Ascending aorta (tissue), 2 donors: Measurements from ENCODE around the gene KCNQ5. TPM values are rescaled to one million over a fixed set of nuclear protein-coding genes. Genes with fewer than 3 reads are reported as not detected.

Source experiments
- DNase-seq, 2 donors: peaks; one replicate each; pipeline ENCODE4 v3.0.0-alpha.2; 2019; ENCODE audit warnings: low spot score in 2 of 2
- H3K27ac ChIP-seq, 2 donors: fragments of 200-600 bp; sonication (generic); one replicate each; pipeline ENCODE4 v1.5.1; 2016 to 2017; ENCODE audit warnings: mild to moderate bottlenecking in 1 of 2
- H3K27me3 ChIP-seq: fragments of 200-600 bp; sonication (generic); one replicate; pipeline ENCODE4 v1.5.1; 2017
- H3K36me3 ChIP-seq, 2 donors: fragments of 200-600 bp; sonication (generic); one replicate each; pipeline ENCODE4 v1.5.1; 2016
- H3K4me1 ChIP-seq, 2 donors: fragments of 200-600 bp; sonication (generic); one replicate each; pipeline ENCODE4 v1.5.1; 2016 to 2017; ENCODE audit warnings: mild to moderate bottlenecking in 1 of 2
- H3K4me3 ChIP-seq, 2 donors: fragments of 200-600 bp; sonication (generic); one replicate each; pipeline ENCODE4 v1.5.1; 2016 to 2017; ENCODE audit warnings: mild to moderate bottlenecking in 1 of 2
- H3K9me3 ChIP-seq, 2 donors: fragments of 200-600 bp; sonication (generic); one replicate each; pipeline ENCODE4 v1.5.1; 2016
- intact Hi-C: fragments of 100-400 bp; cut with DNase I; formaldehyde crosslinking; loops from one replicate; pipeline ENCODE4 v1.15.1; 2023
- total RNA-seq: library from RNA; depleted of rRNA; stranded (reverse); fragments of >200 nt; gene quantifications from one replicate; pipeline ENCODE4 v1.1.0, GENCODE V29; 2016
- TF ChIP-seq, protein P1 (sequence below), 3 experiments: fragments of 200-600 bp in 2 of 3; fragments of 450-650 bp in 1 of 3; sonication (generic) in 2 of 3; IDR thresholded peaks; one replicate each; pipeline ENCODE4 v1.5.1; 2016 to 2019; ENCODE audit warnings: antibody characterized with exemption in 3 of 3, mild to moderate bottlenecking in 1 of 3, moderate library complexity in 1 of 3

KCNQ5 gene
- total RNA-seq, 1 donor from 2014 or later: 4.5 TPM

DNA sequence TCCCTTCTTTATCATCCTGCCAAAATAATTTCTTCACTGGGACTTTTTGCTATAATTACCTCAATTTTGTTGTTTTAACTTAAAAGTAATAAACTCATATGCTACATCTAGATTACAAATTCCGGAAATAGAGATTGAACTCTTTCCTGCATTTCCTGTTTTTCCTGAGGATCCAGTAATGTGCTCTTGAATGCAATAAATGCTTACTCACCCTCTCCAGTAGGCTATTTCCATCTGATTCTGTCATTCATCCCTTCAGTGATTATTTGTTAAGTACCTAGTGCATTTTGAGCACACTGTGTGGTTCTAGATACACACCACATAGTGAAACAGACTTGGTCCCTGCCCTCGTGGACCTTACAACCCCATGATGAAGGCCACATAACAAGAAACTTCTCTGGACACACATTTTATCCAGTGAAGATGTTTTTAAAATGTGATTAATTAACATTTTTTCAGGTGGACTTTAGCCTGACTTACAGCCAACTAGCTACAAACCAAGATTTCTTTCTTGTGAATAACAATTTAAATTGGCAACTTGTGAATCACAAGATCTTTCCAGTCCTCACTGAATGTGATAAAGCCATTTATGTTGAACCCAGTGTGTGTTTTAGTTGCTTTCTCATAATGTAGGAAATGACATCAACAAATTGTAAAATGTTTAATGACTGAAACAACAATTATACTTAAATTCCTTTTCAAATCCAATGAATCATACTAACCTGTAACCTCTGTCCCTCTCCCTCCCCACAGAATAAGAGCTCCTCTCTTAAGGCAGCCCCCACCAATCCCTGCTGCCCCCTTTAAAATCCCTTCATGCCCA is 331.2 kb downstream of the KCNQ5 start:
- H3K27ac ChIP-seq: peak overlapping the region; percentile 44 to 47
- TF ChIP-seq, protein P1, sequence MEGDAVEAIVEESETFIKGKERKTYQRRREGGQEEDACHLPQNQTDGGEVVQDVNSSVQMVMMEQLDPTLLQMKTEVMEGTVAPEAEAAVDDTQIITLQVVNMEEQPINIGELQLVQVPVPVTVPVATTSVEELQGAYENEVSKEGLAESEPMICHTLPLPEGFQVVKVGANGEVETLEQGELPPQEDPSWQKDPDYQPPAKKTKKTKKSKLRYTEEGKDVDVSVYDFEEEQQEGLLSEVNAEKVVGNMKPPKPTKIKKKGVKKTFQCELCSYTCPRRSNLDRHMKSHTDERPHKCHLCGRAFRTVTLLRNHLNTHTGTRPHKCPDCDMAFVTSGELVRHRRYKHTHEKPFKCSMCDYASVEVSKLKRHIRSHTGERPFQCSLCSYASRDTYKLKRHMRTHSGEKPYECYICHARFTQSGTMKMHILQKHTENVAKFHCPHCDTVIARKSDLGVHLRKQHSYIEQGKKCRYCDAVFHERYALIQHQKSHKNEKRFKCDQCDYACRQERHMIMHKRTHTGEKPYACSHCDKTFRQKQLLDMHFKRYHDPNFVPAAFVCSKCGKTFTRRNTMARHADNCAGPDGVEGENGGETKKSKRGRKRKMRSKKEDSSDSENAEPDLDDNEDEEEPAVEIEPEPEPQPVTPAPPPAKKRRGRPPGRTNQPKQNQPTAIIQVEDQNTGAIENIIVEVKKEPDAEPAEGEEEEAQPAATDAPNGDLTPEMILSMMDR (IDR thresholded peaks at IDR 0.05): no peak
- no peaks in the 10 kb centered on the region for H3K36me3 ChIP-seq
- intact Hi-C loops: loop anchor here (5.0 kb wide), 1 partner anchor 331 kb away; the partner anchor contains the start of gene KCNQ5
- H3K9me3 ChIP-seq: no peaks in the 10 kb centered on the region
- no peaks in the 10 kb centered on the region for H3K27me3 ChIP-seq
- no peak for DNase-seq
- no peak overlapping the region for H3K4me3 ChIP-seq
- peaks cover 0 to 45% of the 10 kb centered on the region in 2 donors for H3K4me1 ChIP-seq

GRCh38 chr6:72953971-72954381 is 332.1 kb downstream of the KCNQ5 start:
- Histone ChIP-seq H3K9me3 (no peaks in the 10 kb centered on the region), H3K36me3 (no peaks in the 10 kb centered on the region), H3K27ac (peak overlapping the region in 1 of 2 donors; percentile 47), H3K4me3 (no peak overlapping the region), H3K4me1 (peaks cover 0 to 41% of the 10 kb centered on the region in 2 donors), H3K27me3 (no peaks in the 10 kb centered on the region)
- TF ChIP-seq, protein P1 (IDR thresholded peaks at IDR 0.05): no peak
- intact Hi-C loops: loop anchor here (5.0 kb wide), 1 partner anchor 332 kb away; the partner anchor contains the start of gene KCNQ5
- no peak for DNase-seq

- no peaks in the 10 kb centered on the region for H3K9me3 ChIP-seq
These were observed 332.9 kb downstream of the KCNQ5 start for GRCh38 chr6:72954716-72955115.

GRCh38 chr6:72955666-72956065 is 333.8 kb downstream of the KCNQ5 start:
- Histone ChIP-seq H3K4me3 (no peak overlapping the region), H3K27me3 (no peaks in the 10 kb centered on the region), H3K9me3 (no peaks in the 10 kb centered on the region), H3K4me1 (peaks cover 0 to 30% of the 10 kb centered on the region in 2 donors), H3K36me3 (no peaks in the 10 kb centered on the region), H3K27ac (peak overlapping the region in 1 of 2 donors; percentile 4)
- intact Hi-C loops: no loop called here
- DNase-seq: no peak
- TF ChIP-seq, protein P1 (IDR thresholded peaks at IDR 0.05): no peak

More at GRCh38 chr6:72954716-72955115, 332.9 kb downstream of the KCNQ5 start:
- Histone ChIP-seq H3K27ac (peak overlapping the region in 1 of 2 donors; percentile 34), H3K4me1 (peaks cover 0 to 34% of the 10 kb centered on the region in 2 donors), H3K27me3 (no peaks in the 10 kb centered on the region), H3K4me3 (no peak overlapping the region), H3K36me3 (no peaks in the 10 kb centered on the region)
- intact Hi-C loops: loop anchor here (5.0 kb wide), 1 partner anchor 332 kb away; the partner anchor contains the start of gene KCNQ5
- TF ChIP-seq, protein P1 (IDR thresholded peaks at IDR 0.05): no peak
- DNase-seq: no peak

GRCh38 chr6:72956272-72956671 is 334.4 kb downstream of the KCNQ5 start:
- no peaks in the 10 kb centered on the region for H3K36me3 ChIP-seq
- H3K27ac ChIP-seq: no peak overlapping the region
- intact Hi-C loops: no loop called here
- H3K4me3 ChIP-seq: no peak overlapping the region
- H3K4me1 ChIP-seq: peaks cover 0 to 30% of the 10 kb centered on the region in 2 donors
- no peak for DNase-seq
- TF ChIP-seq, protein P1 (IDR thresholded peaks at IDR 0.05): no peak
- no peaks in the 10 kb centered on the region for H3K27me3 ChIP-seq
- no peaks in the 10 kb centered on the region for H3K9me3 ChIP-seq
